Activated CD4-positive, alpha-beta T cell treated with anti-CD3 and anti-CD28 coated beads, Interleukin-2, amount 10 ng/mL, durations not matched to agents 7 days and 5 days (primary cell): ENCODE data around the gene GLRB. TPM values are rescaled to one million over a fixed set of nuclear protein-coding genes. Genes with fewer than 3 reads are reported as not detected.
"Not testable (repeated sequence)": the region's sequence is repeated elsewhere in the genome, so short reads cannot be mapped to it uniquely, and the experiment has no call there.

Source experiments
- CTCF ChIA-PET: fragments of 350-600 bp; sonication (Branson Sonifier 250); formaldehyde crosslinking; loops from one replicate; lab custom pipeline; 2021; ENCODE audit warnings: antibody characterized with exemption; lab: Charles Lee
- POLR2A ChIA-PET: fragments of 350-600 bp; sonication (Branson Sonifier 250); formaldehyde crosslinking; loops from one replicate; lab custom pipeline; 2021; ENCODE audit warnings: antibody characterized with exemption; lab: Charles Lee
- DNase-seq: peaks from one replicate; pipeline ENCODE4 v3.0.0-alpha.2; 2020
- H3K27ac Mint-ChIP-seq: one replicate; pipeline ENCODE4 v1.8.0; 2021; ENCODE audit warnings: mild to moderate bottlenecking, moderate library complexity, mixed read lengths
- H3K27me3 Mint-ChIP-seq: one replicate; pipeline ENCODE4 v1.8.0; 2021; ENCODE audit warnings: mixed read lengths
- H3K36me3 Mint-ChIP-seq: one replicate; pipeline ENCODE4 v1.8.0; 2021; ENCODE audit warnings: low read depth, mixed read lengths
- H3K4me1 Mint-ChIP-seq: one replicate; pipeline ENCODE4 v1.8.0; 2021; ENCODE audit warnings: mixed read lengths
- H3K4me3 Mint-ChIP-seq: one replicate; pipeline ENCODE4 v1.8.0; 2021; ENCODE audit warnings: mild to moderate bottlenecking, moderate library complexity, mixed read lengths
- H3K9me3 Mint-ChIP-seq: one replicate; pipeline ENCODE4 v1.8.0; 2021; ENCODE audit warnings: mixed read lengths
- total RNA-seq, 2 experiments: library from RNA; stranded (reverse); gene quantifications; one replicate each; pipeline ENCODE4 v1.2.3, GENCODE V29; 2021

GLRB gene
- total RNA-seq, 2 experiments from 2014 or later = not detected

- Mint-ChIP-seq H3K9me3 (no peaks in the 10 kb centered on the region), H3K27me3 (no peaks in the 10 kb centered on the region), H3K27ac (no peak overlapping the region), H3K4me1 (no peaks in the 10 kb centered on the region), H3K4me3 (no peak overlapping the region), H3K36me3 (no peaks in the 10 kb centered on the region)
- CTCF ChIA-PET = no interaction called here
- POLR2A ChIA-PET = no interaction called here
- no peak for DNase-seq
Observed at GRCh38 chr4:157165935-157166610, 90.1 kb downstream of the GLRB start.

GRCh38 chr4:157170321-157170720 lies 94.4 kb downstream of the GLRB start:
- Mint-ChIP-seq H3K27ac (no peak overlapping the region), H3K9me3 (no peaks in the 10 kb centered on the region), H3K36me3 (no peaks in the 10 kb centered on the region), H3K4me3 (no peak overlapping the region), H3K4me1 (no peaks in the 10 kb centered on the region), H3K27me3 (no peaks in the 10 kb centered on the region)
- ChIA-PET POLR2A (no interaction called here), CTCF (no interaction called here)
- no peak for DNase-seq

GRCh38 chr4:157172011-157172410 lies 96.1 kb downstream of the GLRB start:
- Mint-ChIP-seq H3K27ac (no peak overlapping the region), H3K36me3 (no peaks in the 10 kb centered on the region), H3K4me1 (no peaks in the 10 kb centered on the region), H3K9me3 (no peaks in the 10 kb centered on the region), H3K4me3 (no peak overlapping the region), H3K27me3 (no peaks in the 10 kb centered on the region)
- ChIA-PET POLR2A (no interaction called here), CTCF (no interaction called here)
- no peak for DNase-seq

- H3K4me3 Mint-ChIP-seq, POLR2A ChIA-PET, H3K36me3 Mint-ChIP-seq, H3K4me1 Mint-ChIP-seq, DNase-seq, CTCF ChIA-PET, H3K27me3 Mint-ChIP-seq, H3K27ac Mint-ChIP-seq, H3K9me3 Mint-ChIP-seq: not testable (repeated sequence)
Observed at GRCh38 chr4:157180268-157180667, 104.3 kb downstream of the GLRB start.

- Mint-ChIP-seq H3K36me3 (no peaks in the 10 kb centered on the region), H3K4me3 (no peak overlapping the region), H3K9me3 (peaks cover 3% of the 10 kb centered on the region), H3K4me1 (no peaks in the 10 kb centered on the region), H3K27ac (no peak overlapping the region), H3K27me3 (no peaks in the 10 kb centered on the region)
- POLR2A ChIA-PET = no interaction called here
- CTCF ChIA-PET = no interaction called here
- no peak for DNase-seq
Observed at GRCh38 chr4:157184300-157184699, 108.3 kb downstream of the GLRB start.

- no peak for DNase-seq
- no peaks in the 10 kb centered on the region for H3K27me3 Mint-ChIP-seq
- no peak overlapping the region for H3K27ac Mint-ChIP-seq
- POLR2A ChIA-PET = no interaction called here
- no peaks in the 10 kb centered on the region for H3K4me1 Mint-ChIP-seq
- peaks cover 3% of the 10 kb centered on the region for H3K9me3 Mint-ChIP-seq
- no peaks in the 10 kb centered on the region for H3K36me3 Mint-ChIP-seq
- CTCF ChIA-PET = no interaction called here
- H3K4me3 Mint-ChIP-seq = no peak overlapping the region
Observed at GRCh38 chr4:157185363-157185762, 109.4 kb downstream of the GLRB start.

- ChIA-PET CTCF (no interaction called here), POLR2A (no interaction called here)
- no peak for DNase-seq
- Mint-ChIP-seq H3K4me1 (no peaks in the 10 kb centered on the region), H3K9me3 (peaks cover 2% of the 10 kb centered on the region), H3K4me3 (no peak overlapping the region), H3K27me3 (no peaks in the 10 kb centered on the region), H3K36me3 (no peaks in the 10 kb centered on the region), H3K27ac (no peak overlapping the region)
Observed at GRCh38 chr4:157195374-157195773, 119.4 kb downstream of the GLRB start.

- ChIA-PET CTCF (no interaction called here), POLR2A (no interaction called here)
- no peaks in the 10 kb centered on the region for H3K9me3 Mint-ChIP-seq
- no peak overlapping the region for H3K4me3 Mint-ChIP-seq
- DNase-seq = no peak
- no peak overlapping the region for H3K27ac Mint-ChIP-seq
- no peaks in the 10 kb centered on the region for H3K36me3 Mint-ChIP-seq
- no peaks in the 10 kb centered on the region for H3K4me1 Mint-ChIP-seq
- no peaks in the 10 kb centered on the region for H3K27me3 Mint-ChIP-seq
Observed at GRCh38 chr4:157196046-157196445, 120.1 kb downstream of the GLRB start.

- Mint-ChIP-seq H3K27ac (no peak overlapping the region), H3K27me3 (no peaks in the 10 kb centered on the region), H3K4me3 (no peak overlapping the region), H3K4me1 (no peaks in the 10 kb centered on the region), H3K9me3 (no peaks in the 10 kb centered on the region), H3K36me3 (no peaks in the 10 kb centered on the region)
- DNase-seq = peak; percentile 10
- ChIA-PET CTCF (no interaction called here), POLR2A (no interaction called here)
Observed at GRCh38 chr4:157204634-157205244, 128.8 kb downstream of the GLRB start.

GRCh38 chr4:157217708-157218107 lies 141.8 kb downstream of the GLRB start:
- CTCF ChIA-PET = no interaction called here
- H3K27ac Mint-ChIP-seq = no peak overlapping the region
- H3K9me3 Mint-ChIP-seq = no peaks in the 10 kb centered on the region
- H3K36me3 Mint-ChIP-seq = no peaks in the 10 kb centered on the region
- H3K27me3 Mint-ChIP-seq = peaks cover 26% of the 10 kb centered on the region
- no peak overlapping the region for H3K4me3 Mint-ChIP-seq
- DNase-seq = no peak
- POLR2A ChIA-PET = no interaction called here
- peaks cover 2% of the 10 kb centered on the region for H3K4me1 Mint-ChIP-seq

GRCh38 chr4:157219711-157220370 lies 143.9 kb downstream of the GLRB start:
- POLR2A ChIA-PET = no interaction called here
- Mint-ChIP-seq H3K9me3 (no peaks in the 10 kb centered on the region), H3K36me3 (no peaks in the 10 kb centered on the region), H3K4me1 (peaks cover 2% of the 10 kb centered on the region), H3K4me3 (no peak overlapping the region), H3K27me3 (peaks cover 36% of the 10 kb centered on the region), H3K27ac (no peak overlapping the region)
- CTCF ChIA-PET = no interaction called here
- no peak for DNase-seq

- Mint-ChIP-seq H3K9me3 (no peaks in the 10 kb centered on the region), H3K27me3 (peaks cover 36% of the 10 kb centered on the region), H3K27ac (peak within 1 kb of the TSS; percentile 41), H3K36me3 (no peaks in the 10 kb centered on the region), H3K4me3 (no peak within 1 kb of the TSS), H3K4me1 (peaks cover 2% of the 10 kb centered on the region)
- POLR2A ChIA-PET = no interaction called here
- CTCF ChIA-PET = no interaction called here
- DNase-seq = peak; percentile 26
Observed at GRCh38 chr4:157220371-157220881, 144.5 kb downstream of the GLRB start, which contains the start of gene GRIA2. Gene GRIA2 (plus strand): TSS chr4:157220728. CDS start chr4:157221043, 315 bp downstream.

- CTCF ChIA-PET = interaction anchor here (0.9 kb wide), 1 partner anchor 12 kb away, joined by 3 read pairs; no protein-coding TSS in a partner anchor
- no peaks in the 10 kb centered on the region for H3K36me3 Mint-ChIP-seq
- H3K4me3 Mint-ChIP-seq = no peak overlapping the region
- peaks cover 2% of the 10 kb centered on the region for H3K4me1 Mint-ChIP-seq
- peaks cover 36% of the 10 kb centered on the region for H3K27me3 Mint-ChIP-seq
- DNase-seq = no peak
- H3K27ac Mint-ChIP-seq = peak overlapping the region; percentile 41
- H3K9me3 Mint-ChIP-seq = no peaks in the 10 kb centered on the region
- POLR2A ChIA-PET = no interaction called here
Observed at GRCh38 chr4:157221426-157221894, 145.5 kb downstream of the GLRB start.
